Smooth muscle cell of the brain vasculature (primary cell): ENCODE data around the gene SECTM1.

Experiments used
- DNase-seq: peaks from one replicate; pipeline ENCODE4 v3.0.0-alpha.2; 2012; ENCODE audit warnings: low read depth, low spot score

Gene SECTM1

DNA sequence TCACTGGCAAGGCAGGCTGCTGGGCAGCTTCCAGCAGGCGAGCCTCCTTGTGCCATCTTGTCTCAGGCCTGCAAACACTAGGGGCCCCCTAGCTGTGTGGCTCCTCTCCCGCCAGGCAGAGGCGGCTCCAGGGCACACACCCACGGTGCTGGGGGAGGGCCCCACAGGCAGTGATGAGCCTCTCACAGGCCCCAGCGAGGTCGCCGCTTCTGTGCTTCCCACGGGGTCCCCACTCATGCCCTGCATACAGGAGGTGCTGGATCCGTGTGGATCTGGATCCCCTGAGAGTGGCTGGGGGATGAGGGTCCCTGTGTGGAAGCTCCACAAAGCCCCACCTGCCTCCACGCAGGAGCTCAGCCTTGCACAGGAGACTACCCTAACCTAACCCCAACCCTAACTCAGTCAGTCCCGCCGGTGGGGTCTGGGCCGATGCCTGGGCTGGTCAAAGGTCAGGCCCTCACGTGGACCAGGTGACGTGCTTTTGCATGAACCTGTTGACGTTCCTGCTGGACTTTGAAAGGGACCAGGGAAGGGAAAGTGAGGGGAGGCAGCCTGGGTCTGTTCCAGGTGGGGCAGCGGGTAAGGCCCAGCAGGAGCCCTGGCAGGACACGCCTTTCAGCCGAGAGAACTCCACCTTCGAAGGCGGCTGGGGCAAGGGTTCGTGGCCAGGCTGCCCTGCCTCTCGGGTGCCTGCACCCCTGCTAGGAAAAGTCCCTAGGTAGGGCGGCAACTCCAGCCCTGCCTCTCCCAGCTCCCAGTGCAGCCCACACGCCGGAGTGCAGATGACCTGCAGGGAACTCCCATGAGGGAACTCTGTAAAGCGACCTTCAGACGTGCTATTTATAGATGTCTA, 5.2 kb downstream of the SECTM1 start:
- DNase-seq: no peak

- DNase-seq: no peak
Observed at GRCh38 chr17:82327757-82328140, 5.8 kb downstream of the SECTM1 start.

DNA sequence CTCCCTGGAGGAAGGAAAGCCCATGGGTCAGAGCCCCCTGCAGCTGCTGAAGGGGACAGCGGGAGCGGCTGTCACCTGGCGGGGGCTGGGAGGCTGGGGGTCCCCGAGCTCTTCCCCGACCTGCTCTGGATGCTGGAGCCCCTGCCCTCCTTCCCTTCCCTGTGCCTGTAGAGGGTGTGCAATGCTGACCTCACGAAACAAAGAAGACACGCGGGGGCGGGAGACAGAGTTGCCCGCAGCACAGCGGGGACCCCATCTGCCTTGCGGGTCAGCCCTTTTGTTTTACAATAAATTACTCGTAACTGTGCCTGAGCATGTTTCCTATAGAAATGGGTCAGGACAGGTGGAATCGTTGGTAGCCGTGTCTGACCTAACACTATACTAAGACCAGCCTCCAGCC, 6.3 kb downstream of the SECTM1 start:
- DNase-seq: no peak

DNA sequence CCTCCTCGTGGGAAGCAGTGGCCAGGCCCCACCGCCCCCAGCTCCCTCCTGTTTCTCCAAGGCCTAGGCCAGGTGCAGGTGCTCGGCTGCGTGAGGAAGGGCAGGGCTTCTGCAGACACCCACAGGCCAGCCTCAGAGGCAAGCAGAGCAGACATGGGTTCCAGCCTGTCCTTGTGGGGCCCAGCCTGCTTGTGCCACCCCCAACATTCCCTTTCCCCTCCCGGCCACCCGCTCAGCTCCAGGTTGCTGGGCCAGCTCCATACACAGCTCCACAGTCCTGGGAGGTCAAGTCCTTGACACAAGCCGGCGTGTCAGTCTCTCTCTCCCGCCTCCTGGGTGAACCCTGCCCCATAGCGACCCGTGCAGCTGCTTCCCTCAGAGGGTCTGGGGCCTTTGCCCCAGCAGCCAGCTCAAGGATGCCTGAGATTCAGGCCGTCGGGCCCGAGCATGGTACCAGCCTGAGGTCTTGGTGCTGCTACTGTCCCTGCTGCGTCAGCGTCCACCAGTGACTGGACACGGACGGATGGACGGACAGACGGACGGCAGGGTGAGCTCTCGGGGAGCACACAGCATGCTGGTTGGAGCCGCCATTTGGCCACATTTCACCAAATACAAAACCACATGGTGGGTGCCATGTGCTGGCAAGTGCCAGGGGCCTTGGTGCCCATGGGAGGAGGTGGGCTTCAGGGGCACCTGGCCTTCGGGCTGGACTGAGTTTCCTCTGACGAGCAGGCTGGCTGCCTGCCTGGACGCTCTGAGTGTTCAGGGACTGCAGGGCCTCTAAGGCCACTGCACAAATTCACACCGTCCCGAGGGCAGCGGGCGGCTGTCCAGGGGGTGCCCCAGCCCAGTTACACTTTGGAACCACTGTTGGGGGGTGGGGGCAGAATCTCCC, 8.0 kb downstream of the SECTM1 start:
- no peak for DNase-seq

DNA sequence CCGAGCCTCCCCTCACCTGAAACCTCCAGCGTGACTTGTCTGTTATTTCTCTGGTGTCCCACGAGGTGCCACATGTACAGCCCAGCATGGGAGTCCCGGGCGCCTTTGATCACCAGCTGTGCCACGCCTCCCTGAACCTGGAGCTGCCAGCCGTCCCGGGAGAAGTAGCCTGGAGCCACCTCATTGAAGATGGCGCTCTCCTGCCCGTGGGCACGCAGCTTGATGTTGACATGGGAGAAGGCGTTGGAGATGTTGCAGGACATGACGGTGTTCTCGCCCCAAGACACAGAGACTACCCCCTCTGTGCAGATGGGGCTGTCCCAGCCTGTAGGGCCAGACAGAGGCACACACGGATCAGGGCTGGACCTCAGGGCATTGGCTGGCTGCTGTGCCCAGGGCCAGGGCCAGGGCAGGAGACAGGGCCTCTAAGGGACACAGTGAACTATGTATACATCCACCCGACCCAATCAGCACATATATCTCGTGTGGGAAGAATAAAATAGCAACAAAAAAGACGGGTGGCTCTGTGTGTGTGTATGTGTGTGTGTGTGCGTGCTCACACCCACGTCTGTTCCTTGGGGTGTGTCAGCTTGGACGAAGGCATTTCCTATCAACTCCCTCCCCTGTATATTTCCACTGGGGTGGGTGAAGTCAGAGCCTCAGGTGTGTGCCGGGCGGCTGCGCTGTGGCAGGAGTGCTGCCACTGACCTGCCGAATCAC, 8.8 kb downstream of the SECTM1 start:
- no peak for DNase-seq

DNA sequence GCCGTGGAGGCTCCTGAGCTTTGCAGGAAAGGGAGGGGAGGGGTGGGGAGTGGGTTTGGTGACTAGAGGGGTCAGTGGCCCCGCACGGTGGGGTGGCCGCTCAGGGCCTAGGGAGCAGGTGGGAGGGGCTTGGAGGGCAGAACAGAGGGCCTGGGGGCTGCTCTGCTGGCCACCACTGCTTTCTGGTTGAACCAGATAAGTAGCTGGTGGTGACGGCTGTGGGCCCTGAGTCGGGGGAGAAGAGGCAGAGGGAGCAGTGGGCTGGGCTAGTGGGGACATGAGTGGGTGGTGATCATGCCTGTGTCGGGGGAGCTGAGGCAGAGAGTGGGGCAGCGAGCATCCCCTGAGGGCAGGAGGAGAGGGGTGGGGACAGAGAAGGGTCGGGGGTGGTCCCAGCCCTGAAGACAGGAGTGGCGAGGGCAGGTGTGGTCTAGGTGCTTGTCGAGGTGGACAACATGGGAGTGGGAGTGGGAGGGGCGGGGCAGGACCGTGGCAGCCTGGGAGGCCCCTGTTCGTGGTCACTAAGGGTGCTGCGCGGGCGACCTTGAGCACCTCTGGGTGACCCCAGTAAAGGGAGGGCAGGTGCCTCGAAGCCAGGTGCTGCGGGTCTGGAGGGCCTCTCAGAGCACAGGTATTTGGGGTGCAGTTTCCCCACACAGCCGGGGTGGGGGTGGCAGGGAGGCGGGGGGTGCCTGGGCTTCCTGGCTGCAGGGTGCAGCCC, 9.9 kb downstream of the SECTM1 start:
- no peak for DNase-seq

- no peak for DNase-seq
Observed at GRCh38 chr17:82322526-82323453, 10.8 kb downstream of the SECTM1 start.

- DNase-seq: no peak
Observed at GRCh38 chr17:82321947-82322466, 11.6 kb downstream of the SECTM1 start.

GRCh38 chr17:82320956-82321927, 12.3 kb downstream of the SECTM1 start:
- no peak for DNase-seq

DNA sequence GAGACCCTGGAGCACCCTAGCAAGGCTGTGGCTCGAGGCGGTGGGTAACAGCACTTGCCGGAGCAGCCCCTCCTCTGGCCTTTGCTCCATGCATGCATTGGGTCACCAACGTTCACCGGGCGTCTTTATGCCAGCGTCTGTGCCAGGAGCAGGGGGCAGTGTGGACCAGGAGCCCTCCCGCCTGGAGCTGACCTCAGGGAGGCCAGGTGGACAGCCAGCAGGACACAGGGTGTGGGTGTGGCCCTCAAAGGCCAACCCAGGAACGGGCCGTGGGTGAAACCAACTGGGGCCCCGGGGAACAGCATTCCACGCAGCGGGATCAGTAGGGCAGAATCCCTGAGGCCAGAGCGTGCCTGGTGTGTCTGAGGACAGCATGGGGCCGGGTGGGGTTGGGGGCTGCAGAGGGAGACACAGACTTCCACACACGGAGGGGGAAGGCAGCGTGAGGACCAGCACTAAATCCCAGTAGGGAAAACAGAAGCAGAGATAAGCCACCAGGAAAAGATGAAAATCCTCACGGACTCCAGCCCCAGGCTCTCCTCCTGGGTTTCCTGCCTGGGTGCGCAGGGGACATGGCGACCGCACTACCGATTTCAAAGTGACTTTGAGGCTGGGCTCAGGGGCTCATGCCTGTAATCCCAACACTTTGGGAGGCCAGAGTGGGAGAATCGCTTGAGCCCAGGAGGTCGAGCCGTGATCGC, 13.3 kb downstream of the SECTM1 start:
- DNase-seq: no peak

DNA sequence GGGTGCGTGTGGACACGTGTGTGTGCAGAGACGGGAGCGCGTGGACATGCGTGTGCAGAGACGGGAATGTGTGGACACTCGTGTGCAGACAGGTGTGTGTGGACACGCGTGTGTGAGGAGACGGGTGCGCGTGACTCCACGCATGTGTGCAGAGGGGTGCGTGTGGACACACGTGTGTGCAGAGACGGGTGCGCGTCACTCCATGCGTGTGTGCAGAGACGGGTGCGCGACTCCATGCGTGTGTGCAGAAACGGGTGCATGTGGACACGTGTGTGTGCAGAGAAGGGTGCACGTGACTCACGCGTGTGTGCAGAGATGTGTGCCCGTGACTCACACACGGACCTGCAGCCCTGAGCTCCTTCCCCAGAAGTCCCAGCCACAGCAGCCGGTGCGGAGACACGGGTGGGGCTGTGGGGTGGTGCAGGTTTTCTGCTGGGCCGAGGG, 13.9 kb downstream of the SECTM1 start:
- DNase-seq: no peak

- no peak for DNase-seq
Observed at GRCh38 chr17:82318772-82319606, 14.6 kb downstream of the SECTM1 start.

- DNase-seq: no peak
Observed at GRCh38 chr17:82318169-82318498, 15.4 kb downstream of the SECTM1 start.

- no peak for DNase-seq
Observed at GRCh38 chr17:82317394-82318168, 16.0 kb downstream of the SECTM1 start, which contains the start of gene CD7. TSS of gene CD7 (minus strand) at chr17:82317608. CDS start at chr17:82317495, 113 bp downstream.

DNA sequence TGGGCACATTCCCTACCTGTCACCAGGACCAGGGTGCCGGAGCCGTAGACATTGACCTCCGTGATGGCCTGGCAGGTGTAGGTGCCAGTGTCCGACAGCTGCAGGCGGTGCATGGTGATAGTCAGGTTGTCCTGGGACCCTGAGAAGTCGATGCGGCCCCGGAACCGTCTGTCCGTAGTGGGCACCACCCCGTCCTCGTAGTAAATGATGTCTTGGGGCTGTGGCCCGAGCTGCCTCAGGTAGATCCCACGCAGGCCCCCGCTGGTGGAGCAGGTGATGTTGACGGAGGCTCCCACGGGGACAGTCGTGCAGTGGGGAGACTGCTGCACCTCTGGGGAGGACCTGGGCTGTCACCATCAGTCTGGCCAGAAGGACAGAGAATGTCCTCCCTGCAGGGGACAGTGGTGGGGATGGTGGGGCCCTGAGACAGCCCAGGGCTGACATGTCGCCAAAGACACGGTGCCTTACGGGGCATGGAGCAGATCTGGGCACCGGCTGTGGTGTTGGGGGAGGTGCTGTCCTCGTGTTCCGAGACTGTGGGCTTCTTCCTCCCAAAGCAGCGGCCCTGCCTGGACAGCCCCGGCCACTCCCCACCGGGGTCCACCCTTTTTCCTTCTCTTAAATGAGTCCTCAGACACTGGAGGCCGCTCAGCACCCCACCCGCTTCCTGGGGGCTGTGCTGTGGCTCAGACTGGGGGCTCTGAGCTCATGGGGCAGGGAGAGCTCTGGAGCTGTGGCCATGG, 16.7 kb downstream of the SECTM1 start:
- DNase-seq: no peak
